NT2/D1 (cell line): ENCODE data around the gene KRT3.

Experiments used
- YY1 ChIP-seq: IDR thresholded peaks from 2 replicates; pipeline ENCODE4 v1.6.1; 2011; ENCODE audit not compliant: insufficient read length, insufficient read depth
- ZNF274 ChIP-seq: IDR thresholded peaks from 2 replicates; pipeline ENCODE4 v1.6.1; 2011; ENCODE audit warnings: mild to moderate bottlenecking, low read depth, low read length

- no peak for TF ChIP-seq YY1
- TF ChIP-seq ZNF274: no peak
These were observed 6.9 kb downstream of the KRT3 start for GRCh38 chr12:52788876-52789636.
